ENCODE data around the gene IGFL2.

Gene IGFL2

DNA sequence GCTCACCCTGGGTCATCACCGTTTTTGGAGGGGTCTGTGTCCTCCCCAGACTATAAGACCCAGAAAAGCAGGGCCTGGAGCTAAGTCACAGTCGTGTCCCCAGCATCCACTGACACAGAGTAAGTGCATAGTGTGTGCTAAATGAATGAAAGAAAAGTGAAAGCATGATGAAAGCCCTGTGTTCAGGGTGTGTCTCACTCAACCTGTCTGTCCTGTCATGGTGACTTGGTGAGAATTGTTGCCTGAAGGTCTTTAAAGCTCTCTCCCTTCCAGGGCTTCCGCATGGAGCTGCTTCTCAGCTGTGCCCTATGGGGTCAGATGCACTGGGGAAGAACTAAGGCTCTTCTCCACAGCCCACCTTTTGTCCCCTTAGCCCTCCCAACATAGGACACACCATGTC is 61.0 kb downstream of the IGFL2 start:
- DNase-seq (ENCODE audit: low read depth in 2 of 2), result no peak

GRCh38 chr19:46209472-46209871 is 61.4 kb downstream of the IGFL2 start:
- DNase-seq (ENCODE audit: low read depth in 2 of 2), result no peak

DNA sequence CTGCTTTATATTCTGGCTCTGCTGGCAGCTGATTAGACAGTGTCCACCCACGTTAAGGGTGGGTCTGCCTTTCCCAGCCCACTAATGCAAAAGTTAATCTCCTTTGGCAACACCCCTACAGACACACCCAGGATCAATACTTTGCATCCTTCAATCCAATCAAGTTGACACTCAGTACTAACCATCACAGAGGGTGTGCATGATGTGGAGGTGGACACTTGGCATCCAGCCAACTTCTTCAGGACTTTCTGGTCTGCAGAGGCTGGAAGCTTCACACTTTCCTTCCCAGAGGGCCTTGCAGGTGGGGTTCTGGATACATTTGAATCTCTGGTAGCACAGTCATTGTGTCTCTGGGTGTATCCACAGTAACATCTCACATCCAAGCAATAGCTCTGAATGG is 62.6 kb downstream of the IGFL2 start:
- DNase-seq (ENCODE audit: low read depth in 2 of 2), result no peak

Data from stimulated activated CD8-positive, alpha-beta memory T cell treated with anti-CD3 and anti-CD28 coated beads, Interleukin-2, amount 100 ng/mL, for 48 hours (primary cell).